H1 (cell line): ENCODE measurements around the gene TMEM156. TPM values are rescaled to one million over a fixed set of nuclear protein-coding genes. Genes with fewer than 3 reads are reported as not detected.

ENCODE experiments used
- CTCF ChIA-PET: fragments of 300-600 bp; sonication (Branson Sonifier 250); formaldehyde crosslinking; loops from one replicate; lab custom pipeline; 2021; ENCODE audit not compliant: partially characterized antibody; lab: Charles Lee
- POLR2A ChIA-PET: fragments of 300-600 bp; sonication (Branson Sonifier 250); formaldehyde crosslinking; loops from one replicate; lab custom pipeline; 2021; ENCODE audit warnings: inconsistent platforms; ENCODE audit not compliant: partially characterized antibody; lab: Charles Lee
- DNase-seq, 2 experiments: peaks; one replicate each; pipeline versions ENCODE4 v3.0.0 to v3.0.0-alpha.2; 2010 to 2022; ENCODE audit warnings: low spot score in 2 of 2, low read depth in 1 of 2, mixed read lengths in 1 of 2
- FAIRE-seq: peaks from 2 replicates; lab custom pipeline; 2011; peaks lifted over from hg19 to GRCh38; lab: Jason Lieb, UNC
- H2AFZ ChIP-seq: 2 replicates; pipeline ENCODE4 v1.8.1; 2012; ENCODE audit warnings: low read length, inconsistent platforms
- H2AK5ac ChIP-seq: 2 replicates; pipeline ENCODE4 v1.6.1; 2013; ENCODE audit warnings: low read depth, low read length
- H2BK120ac ChIP-seq: replicated peaks from 2 replicates; pipeline ENCODE3; 2013; ENCODE audit warnings: low read depth, low read length, inconsistent platforms
- H2BK12ac ChIP-seq: 2 replicates; pipeline ENCODE4 v1.6.1; 2013; ENCODE audit warnings: low read depth, low read length
- H2BK15ac ChIP-seq: 2 replicates; pipeline ENCODE4 v1.6.1; 2013; ENCODE audit warnings: low read length
- H2BK20ac ChIP-seq: 2 replicates; pipeline ENCODE4 v1.6.1; 2013; ENCODE audit warnings: low read length
- H2BK5ac ChIP-seq: 2 replicates; pipeline ENCODE4 v1.6.1; 2013; ENCODE audit warnings: low read depth, low read length
- H3K14ac ChIP-seq: 2 replicates; pipeline ENCODE4 v1.6.1; 2013; ENCODE audit warnings: inconsistent platforms; ENCODE audit not compliant: insufficient read length
- H3K18ac ChIP-seq: 2 replicates; pipeline ENCODE4 v1.6.1; 2013; ENCODE audit warnings: low read length; ENCODE audit errors: extremely low read depth
- H3K23ac ChIP-seq: 2 replicates; pipeline ENCODE4 v1.6.1; 2013; ENCODE audit warnings: inconsistent platforms; ENCODE audit not compliant: insufficient read length
- H3K23me2 ChIP-seq: 2 replicates; pipeline ENCODE4 v1.6.1; 2013; ENCODE audit warnings: low read depth, low read length
- H3K27ac ChIP-seq: 2 replicates; pipeline ENCODE4 v1.6.1; 2011; ENCODE audit warnings: low read depth, low read length, inconsistent platforms
- H3K27me3 ChIP-seq, 4 experiments: replicated peaks in 1 of 4; 1 replicate in 1 of 4; 2 replicates in 3 of 4; pipeline versions ENCODE4 v1.6.1 to v1.8.1; 2011 to 2013; ENCODE audit warnings: low read length in 3 of 4, mild to moderate bottlenecking in 3 of 4, inconsistent platforms in 2 of 4, mixed read lengths in 2 of 4, moderate library complexity in 1 of 4; ENCODE audit not compliant: control insufficient read depth in 3 of 4, insufficient read depth in 3 of 4; ENCODE audit errors: extremely low read depth in 1 of 4
- H3K36me3 ChIP-seq, 4 experiments: 2 replicates each; pipeline versions ENCODE4 v1.6.1 to v1.8.1; 2011 to 2013; ENCODE audit warnings: mild to moderate bottlenecking in 4 of 4, low read length in 3 of 4, moderate library complexity in 2 of 4, control low read depth in 1 of 4, inconsistent platforms in 1 of 4; ENCODE audit not compliant: insufficient read depth in 4 of 4, control insufficient read depth in 2 of 4
- H3K4ac ChIP-seq: replicated peaks from 2 replicates; pipeline ENCODE3; 2013; ENCODE audit warnings: low read length, low read depth, mixed read lengths, inconsistent platforms; ENCODE audit not compliant: insufficient read length
- H3K4me1 ChIP-seq, 4 experiments: replicated peaks in 1 of 4; 1 replicate in 1 of 4; 2 replicates in 3 of 4; pipeline versions ENCODE4 v1.6.1 to v1.8.1; 2011 to 2013; ENCODE audit warnings: low read length in 3 of 4, inconsistent platforms in 2 of 4, mixed read lengths in 1 of 4; ENCODE audit not compliant: insufficient read depth in 4 of 4, control insufficient read depth in 3 of 4
- H3K4me2 ChIP-seq, 2 experiments: 2 replicates each; pipeline versions ENCODE4 v1.6.1 to v1.8.1; 2011 to 2013; ENCODE audit warnings: low read depth in 2 of 2, low read length in 2 of 2, control low read depth in 1 of 2, inconsistent platforms in 1 of 2, mild to moderate bottlenecking in 1 of 2; ENCODE audit not compliant: insufficient read depth in 1 of 2
- H3K4me3 ChIP-seq, 4 experiments: fragments of 200-600, 300-600 bp in 1 of 4; sonication (generic), shearing (Covaris generic), sonication (Bioruptor Twin) in 1 of 4; 2 replicates each; pipeline versions ENCODE4 v1.5.1 to v1.8.1; 2011 to 2016; ENCODE audit warnings: low read length in 4 of 4, low read depth in 3 of 4, control low read depth in 2 of 4, inconsistent platforms in 2 of 4, mild to moderate bottlenecking in 2 of 4, mixed read lengths in 1 of 4, moderate library complexity in 1 of 4; ENCODE audit not compliant: insufficient read depth in 2 of 4; ENCODE audit errors: extremely low read depth in 1 of 4
- H3K56ac ChIP-seq: replicated peaks from 2 replicates; pipeline ENCODE3; 2013; ENCODE audit warnings: low read depth, mild to moderate bottlenecking, mixed read lengths, low read length, inconsistent platforms; ENCODE audit not compliant: insufficient read length
- H3K79me1 ChIP-seq: 2 replicates; pipeline ENCODE4 v1.6.1; 2013; ENCODE audit warnings: low read depth, low read length, control low read depth
- H3K79me2 ChIP-seq, 2 experiments: 2 replicates each; pipeline versions ENCODE4 v1.6.1 to v1.8.1; 2012 to 2013; ENCODE audit warnings: low read length in 2 of 2, mild to moderate bottlenecking in 2 of 2, inconsistent platforms in 1 of 2; ENCODE audit not compliant: insufficient read depth in 2 of 2, control insufficient read depth in 1 of 2
- H3K9ac ChIP-seq, 4 experiments: replicated peaks in 1 of 4; 1 replicate in 1 of 4; 2 replicates in 3 of 4; pipeline versions ENCODE4 v1.6.1 to v1.8.1; 2011 to 2013; ENCODE audit warnings: low read depth in 3 of 4, low read length in 3 of 4, control low read depth in 2 of 4, mild to moderate bottlenecking in 2 of 4, moderate library complexity in 2 of 4, inconsistent platforms in 1 of 4; ENCODE audit errors: extremely low read depth in 1 of 4
- H3K9me3 ChIP-seq, 2 experiments: 2 replicates each; pipeline versions ENCODE4 v1.6.1 to v1.8.1; 2012 to 2013; ENCODE audit warnings: mild to moderate bottlenecking in 2 of 2, moderate library complexity in 2 of 2, control low read depth in 1 of 2, inconsistent platforms in 1 of 2, low read depth in 1 of 2, low read length in 1 of 2, mixed read lengths in 1 of 2; ENCODE audit not compliant: insufficient read depth in 2 of 2
- H4K20me1 ChIP-seq, 2 experiments: replicated peaks in 1 of 2; 2 replicates each; pipeline versions ENCODE3 to v1.8.1; 2011 to 2013; ENCODE audit warnings: inconsistent platforms in 2 of 2, low read length in 2 of 2, mild to moderate bottlenecking in 1 of 2; ENCODE audit not compliant: insufficient read depth in 2 of 2, control insufficient read depth in 1 of 2
- H4K5ac ChIP-seq: 2 replicates; pipeline ENCODE4 v1.6.1; 2013; ENCODE audit warnings: low read length, low read depth, mixed read lengths, inconsistent platforms; ENCODE audit not compliant: insufficient read length
- H4K8ac ChIP-seq: 2 replicates; pipeline ENCODE4 v1.8.0; 2013; ENCODE audit warnings: mild to moderate bottlenecking, moderate library complexity, low read length, inconsistent platforms; ENCODE audit not compliant: insufficient read depth; ENCODE audit errors: extremely low read depth
- H4K91ac ChIP-seq: replicated peaks from 2 replicates; pipeline ENCODE3; 2013; ENCODE audit warnings: low read length, mixed read lengths, inconsistent platforms; ENCODE audit not compliant: insufficient read length
- ATF2 ChIP-seq: IDR thresholded peaks from 2 replicates; pipeline ENCODE4 v1.6.1; 2012; ENCODE audit warnings: low read length, inconsistent platforms
- BACH1 ChIP-seq: IDR thresholded peaks from 2 replicates; pipeline ENCODE4 v1.6.1; 2012; ENCODE audit warnings: low read length, improper control_type of control experiment
- CBX5 ChIP-seq: fragments of 300-800, 300-1000 bp; sonication (generic); IDR thresholded peaks from 2 replicates; pipeline ENCODE4 v1.7.1; 2016; ENCODE audit warnings: antibody characterized with exemption, low read length, low read depth
- CEBPB ChIP-seq: IDR thresholded peaks from 2 replicates; pipeline ENCODE4 v1.6.1; 2012; ENCODE audit warnings: low read depth, low read length
- CHD1 ChIP-seq: IDR thresholded peaks from 2 replicates; pipeline ENCODE4 v1.6.1; 2012; ENCODE audit warnings: low read depth, low read length, improper control_type of control experiment
- CREB1 ChIP-seq: IDR thresholded peaks from 2 replicates; pipeline ENCODE4 v1.6.1; 2012; ENCODE audit warnings: inconsistent platforms
- JUN ChIP-seq: IDR thresholded peaks from 2 replicates; pipeline ENCODE4 v1.6.1; 2011; ENCODE audit warnings: low read depth, mild to moderate bottlenecking, improper control_type of control experiment, low read length
- JUND ChIP-seq: IDR thresholded peaks from 2 replicates; pipeline ENCODE4 v1.6.1; 2011; ENCODE audit warnings: mild to moderate bottlenecking, improper control_type of control experiment, low read length
- KDM1A ChIP-seq: fragments of 200-600, 300-600 bp; sonication (generic); IDR thresholded peaks from 2 replicates; pipeline ENCODE4 v1.7.1; 2016; ENCODE audit warnings: mild to moderate bottlenecking, low read length, borderline replicate concordance
- RBBP5 ChIP-seq: IDR thresholded peaks from 2 replicates; pipeline ENCODE4 v1.7.1; 2012; ENCODE audit warnings: low read depth, mild to moderate bottlenecking, inconsistent platforms, low read length, moderate library complexity, borderline replicate concordance
- RFX5 ChIP-seq: IDR thresholded peaks from 2 replicates; pipeline ENCODE4 v1.6.1; 2011; ENCODE audit warnings: low read depth, low read length, improper control_type of control experiment, borderline replicate concordance
- TAF1 ChIP-seq: IDR thresholded peaks from 2 replicates; pipeline ENCODE4 v1.6.1; 2011; ENCODE audit warnings: mild to moderate bottlenecking, low read depth, low read length
- TAF7 ChIP-seq: optimal IDR thresholded peaks from 2 replicates; pipeline ENCODE3; 2011; ENCODE audit warnings: low read depth, mild to moderate bottlenecking, inconsistent platforms, low read length, moderate library complexity, borderline replicate concordance
- TEAD4 ChIP-seq: IDR thresholded peaks from 2 replicates; pipeline ENCODE4 v1.6.1; 2012; ENCODE audit warnings: low read depth, low read length, inconsistent platforms, mixed read lengths
- YY1 ChIP-seq: IDR thresholded peaks from 2 replicates; pipeline ENCODE4 v1.6.1; 2011; ENCODE audit warnings: low read depth, mild to moderate bottlenecking, low read length
- WGBS, 2 experiments: shearing (Covaris generic) in 1 of 2; methylation state at CpG; one replicate each; pipeline versions ENCODE4 v1.1.6 to v1.1.7; 2013 to 2015; ENCODE audit warnings: low lambda C conversion rate in 2 of 2, mixed read lengths in 2 of 2, inconsistent platforms in 1 of 2, low coverage in 1 of 2, missing lambda C conversion rate in 1 of 2; ENCODE audit not compliant: insufficient replicate concordance in 2 of 2, insufficient coverage in 1 of 2, insufficient read length in 1 of 2; ENCODE audit errors: extremely low coverage in 1 of 2, missing lambda C conversion rate in 1 of 2; 5-methylcytosine and 5-hydroxymethylcytosine counted together
- polyA plus RNA-seq, 7 experiments: library from polyadenylated mRNA; depleted of rRNA in 3 of 7; stranded (reverse) in 5 of 7; unstranded in 2 of 7; fragments of >200 nt in 5 of 7; fragments of 200-250 nt in 2 of 7; gene quantifications; 1 replicate in 5 of 7; 2 replicates in 1 of 7; 4 replicates in 1 of 7; pipeline versions ENCODE4 v1.2.1 to v1.2.3, GENCODE V29; 2011 to 2013; ENCODE audit warnings: missing spikeins in 2 of 7, mixed read lengths in 2 of 7
- total RNA-seq: library from RNA; stranded (reverse); fragmentation: NEBNext Ultra II Directional; extraction: Animal tissue kit (Norgen Biotek cat#: 25700); gene quantifications from 2 replicates; pipeline ENCODE4 v1.2.1, GENCODE V29; 2021

TMEM156 gene
- total and polyA plus RNA-seq, 2 of the 8 experiments (the other 6 are each of a cell fraction or from before 2014, with no cell fraction given) = not detected

- Histone ChIP-seq H3K18ac (no peak overlapping the region), H3K36me3 (no peaks in the 10 kb centered on the region), H3K79me2 (no peaks in the 10 kb centered on the region), H4K20me1 (no peaks in the 10 kb centered on the region), H2BK5ac (no peak overlapping the region), H2BK120ac (no peak overlapping the region), H4K8ac (no peak overlapping the region), H3K14ac (no peak overlapping the region), H3K27ac (no peak overlapping the region), H3K27me3 (no peaks in the 10 kb centered on the region), H2BK12ac (no peak overlapping the region), H4K5ac (no peak overlapping the region), H3K4me3 (no peak overlapping the region), H3K9me3 (no peaks in the 10 kb centered on the region), H3K23me2 (no peaks in the 10 kb centered on the region), H3K4ac (no peak overlapping the region), H2BK15ac (no peak overlapping the region), H2BK20ac (no peak overlapping the region), H3K9ac (no peak overlapping the region), H3K4me2 (no peak overlapping the region), H3K79me1 (no peaks in the 10 kb centered on the region), H3K4me1 (no peaks in the 10 kb centered on the region), H4K91ac (no peak overlapping the region), H2AFZ (no peak overlapping the region), H2AK5ac (no peak overlapping the region), H3K23ac (no peak overlapping the region), H3K56ac (no peak overlapping the region)
- FAIRE-seq (no peak), DNase-seq (no peak)
- ChIA-PET CTCF (interaction anchor here (0.7 to 1.5 kb wide), 8 partner anchors 30 to 189 kb away, joined by 3 to 4 read pairs (median 3); partner anchors contain the start of gene TLR10), POLR2A (no interaction called here)
- 92% methylated on average over 2 of the region's 2 CpGs; no CpG with 5 or more reads in 1 of the 2 experiments for WGBS, 2 experiments
- no peak for TF ChIP-seq YY1
- no peak for TF ChIP-seq CBX5
- TF ChIP-seq ATF2 = no peak
- TF ChIP-seq RBBP5 = no peak
- no peak for TF ChIP-seq CREB1
- TF ChIP-seq TEAD4 = no peak
- TF ChIP-seq JUND = no peak
- no peak for TF ChIP-seq RFX5
- TF ChIP-seq TAF7 = no peak
- no peak for TF ChIP-seq CEBPB
- TF ChIP-seq KDM1A = no peak
- TF ChIP-seq CHD1 = no peak
- TF ChIP-seq JUN = no peak
- TF ChIP-seq TAF1 = no peak
- no peak for TF ChIP-seq BACH1
Observed at GRCh38 chr4:38948551-38948950, 83.7 kb downstream of the TMEM156 start.
